ENCODE results near the gene KCNK5. TPM values are rescaled to one million over a fixed set of nuclear protein-coding genes. Genes with fewer than 3 reads are reported as not detected.
A peak's percentile ranks its signal among the peaks of the same experiment; 100 is the strongest.

KCNK5 gene
- polyA plus RNA-seq, 2 of the 4 experiments (the other 2 are of a cell fraction) = 1.5 to 2.3 TPM

DNA sequence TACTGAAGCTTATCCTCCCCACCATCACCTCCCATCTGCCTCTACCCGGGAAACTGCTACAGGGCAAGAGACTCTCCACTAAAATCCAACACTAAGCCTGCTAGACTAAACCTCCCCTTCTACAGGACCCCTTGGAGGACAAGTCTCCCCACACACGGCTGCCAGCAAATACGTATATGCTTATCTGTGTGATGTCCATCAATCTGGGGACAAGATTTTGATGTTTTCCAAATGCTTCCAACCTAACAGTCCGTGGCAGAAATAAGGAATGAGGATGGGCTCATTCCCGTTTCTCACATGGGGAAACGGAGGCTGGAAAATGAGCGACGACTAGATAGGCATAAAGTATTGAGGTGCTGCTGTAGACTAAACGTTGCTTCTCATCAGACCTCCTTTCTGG, 1.8 kb downstream of the KCNK5 start (continued):
- TF ChIP-seq, protein P1, sequence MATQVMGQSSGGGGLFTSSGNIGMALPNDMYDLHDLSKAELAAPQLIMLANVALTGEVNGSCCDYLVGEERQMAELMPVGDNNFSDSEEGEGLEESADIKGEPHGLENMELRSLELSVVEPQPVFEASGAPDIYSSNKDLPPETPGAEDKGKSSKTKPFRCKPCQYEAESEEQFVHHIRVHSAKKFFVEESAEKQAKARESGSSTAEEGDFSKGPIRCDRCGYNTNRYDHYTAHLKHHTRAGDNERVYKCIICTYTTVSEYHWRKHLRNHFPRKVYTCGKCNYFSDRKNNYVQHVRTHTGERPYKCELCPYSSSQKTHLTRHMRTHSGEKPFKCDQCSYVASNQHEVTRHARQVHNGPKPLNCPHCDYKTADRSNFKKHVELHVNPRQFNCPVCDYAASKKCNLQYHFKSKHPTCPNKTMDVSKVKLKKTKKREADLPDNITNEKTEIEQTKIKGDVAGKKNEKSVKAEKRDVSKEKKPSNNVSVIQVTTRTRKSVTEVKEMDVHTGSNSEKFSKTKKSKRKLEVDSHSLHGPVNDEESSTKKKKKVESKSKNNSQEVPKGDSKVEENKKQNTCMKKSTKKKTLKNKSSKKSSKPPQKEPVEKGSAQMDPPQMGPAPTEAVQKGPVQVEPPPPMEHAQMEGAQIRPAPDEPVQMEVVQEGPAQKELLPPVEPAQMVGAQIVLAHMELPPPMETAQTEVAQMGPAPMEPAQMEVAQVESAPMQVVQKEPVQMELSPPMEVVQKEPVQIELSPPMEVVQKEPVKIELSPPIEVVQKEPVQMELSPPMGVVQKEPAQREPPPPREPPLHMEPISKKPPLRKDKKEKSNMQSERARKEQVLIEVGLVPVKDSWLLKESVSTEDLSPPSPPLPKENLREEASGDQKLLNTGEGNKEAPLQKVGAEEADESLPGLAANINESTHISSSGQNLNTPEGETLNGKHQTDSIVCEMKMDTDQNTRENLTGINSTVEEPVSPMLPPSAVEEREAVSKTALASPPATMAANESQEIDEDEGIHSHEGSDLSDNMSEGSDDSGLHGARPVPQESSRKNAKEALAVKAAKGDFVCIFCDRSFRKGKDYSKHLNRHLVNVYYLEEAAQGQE (IDR thresholded peaks at IDR 0.05) = no peak

DNA sequence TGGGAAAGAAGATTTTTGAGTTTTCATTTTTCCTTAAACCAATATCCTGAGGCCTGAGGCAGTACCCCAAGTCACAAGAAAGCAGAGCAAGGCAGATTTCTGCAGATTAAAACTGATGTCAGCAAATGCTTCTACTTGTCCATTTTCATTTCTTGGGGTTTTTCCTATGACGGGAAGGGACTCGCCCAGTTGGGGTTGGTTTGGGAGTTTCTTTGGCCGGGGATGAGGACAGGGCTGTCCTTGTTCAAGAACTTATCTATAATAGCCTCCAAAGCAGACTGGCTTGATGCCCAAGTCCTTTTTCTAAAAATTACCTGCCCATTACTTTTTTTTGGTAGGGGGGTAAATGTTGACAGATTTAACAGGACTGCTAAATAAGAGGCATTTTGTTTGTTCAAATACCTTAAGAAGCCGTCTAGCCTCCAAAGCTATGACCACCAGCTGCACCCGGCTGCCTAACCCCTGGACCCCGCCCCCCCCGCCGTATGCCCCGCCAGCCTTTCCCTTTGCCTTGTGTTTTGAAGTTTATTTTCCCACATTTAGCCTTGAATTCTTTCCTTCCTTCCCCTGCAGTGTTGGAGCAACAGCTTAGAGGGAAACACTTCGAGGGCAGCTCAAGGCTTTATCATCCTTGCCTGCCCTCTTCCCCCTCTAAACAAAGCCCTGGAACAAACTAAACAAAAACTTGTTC, 2.5 kb downstream of the KCNK5 start:
- no peak for ATAC-seq

DNA sequence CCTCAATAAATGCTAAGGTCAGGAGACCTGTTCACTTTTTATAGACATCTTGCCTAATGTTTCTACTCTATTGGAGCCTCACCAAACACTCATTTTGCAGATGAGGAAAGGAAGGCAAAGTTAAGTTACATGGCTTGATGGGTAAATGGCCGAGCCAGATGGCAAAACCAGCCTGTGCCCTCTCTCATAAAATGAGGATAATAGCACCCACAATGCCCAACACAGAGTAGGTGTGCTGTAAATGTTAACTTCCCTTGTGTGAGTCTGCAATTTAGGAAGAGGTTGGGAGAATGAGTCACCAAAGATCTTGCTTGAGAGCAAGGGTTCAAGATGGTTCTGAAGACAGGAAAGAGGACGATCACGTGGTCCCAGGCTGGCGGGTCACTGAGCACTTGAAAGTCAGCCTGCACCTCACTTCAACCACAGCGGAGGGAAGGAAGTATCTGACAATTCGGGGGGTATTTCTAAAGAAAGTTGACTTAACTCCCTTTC, 3.3 kb downstream of the KCNK5 start:
- no peaks in the 10 kb centered on the region for H3K9me3 ChIP-seq
- ChIA-PET POLR2A (no interaction called here), CTCF (interaction anchor here (1.0 kb wide), 1 partner anchor 8 kb away, joined by 3 read pairs; no protein-coding TSS in a partner anchor)
- TF ChIP-seq CBX8 (IDR thresholded peaks at IDR 0.05) (no peak), HOXB13 (CRISPR knock-in tag; IDR thresholded peaks at IDR 0.05; ENCODE audit: low read depth) (no peak), EHF (CRISPR knock-in tag; IDR thresholded peaks at IDR 0.05) (no peak), TFCP2L1 (CRISPR knock-in tag; IDR thresholded peaks at IDR 0.05) (no peak), CEBPB (IDR thresholded peaks at IDR 0.05) (no peak), HDAC2 (IDR thresholded peaks at IDR 0.05) (no peak), ESRRA (IDR thresholded peaks at IDR 0.05; ENCODE audit: borderline replicate concordance, low read length) (no peak), NR3C1 (IDR thresholded peaks at IDR 0.05) (no peak), BHLHE40 (IDR thresholded peaks at IDR 0.05; ENCODE audit: low read depth, low read length) (no peak), HOXB5 (CRISPR knock-in tag; IDR thresholded peaks at IDR 0.05) (no peak), SREBF2 (IDR thresholded peaks at IDR 0.05) (no peak)
- TF ChIP-seq, protein P2, sequence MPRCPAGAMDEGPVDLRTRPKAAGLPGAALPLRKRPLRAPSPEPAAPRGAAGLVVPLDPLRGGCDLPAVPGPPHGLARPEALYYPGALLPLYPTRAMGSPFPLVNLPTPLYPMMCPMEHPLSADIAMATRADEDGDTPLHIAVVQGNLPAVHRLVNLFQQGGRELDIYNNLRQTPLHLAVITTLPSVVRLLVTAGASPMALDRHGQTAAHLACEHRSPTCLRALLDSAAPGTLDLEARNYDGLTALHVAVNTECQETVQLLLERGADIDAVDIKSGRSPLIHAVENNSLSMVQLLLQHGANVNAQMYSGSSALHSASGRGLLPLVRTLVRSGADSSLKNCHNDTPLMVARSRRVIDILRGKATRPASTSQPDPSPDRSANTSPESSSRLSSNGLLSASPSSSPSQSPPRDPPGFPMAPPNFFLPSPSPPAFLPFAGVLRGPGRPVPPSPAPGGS (IDR thresholded peaks at IDR 0.05) = no peak
- TF ChIP-seq, protein P3, sequence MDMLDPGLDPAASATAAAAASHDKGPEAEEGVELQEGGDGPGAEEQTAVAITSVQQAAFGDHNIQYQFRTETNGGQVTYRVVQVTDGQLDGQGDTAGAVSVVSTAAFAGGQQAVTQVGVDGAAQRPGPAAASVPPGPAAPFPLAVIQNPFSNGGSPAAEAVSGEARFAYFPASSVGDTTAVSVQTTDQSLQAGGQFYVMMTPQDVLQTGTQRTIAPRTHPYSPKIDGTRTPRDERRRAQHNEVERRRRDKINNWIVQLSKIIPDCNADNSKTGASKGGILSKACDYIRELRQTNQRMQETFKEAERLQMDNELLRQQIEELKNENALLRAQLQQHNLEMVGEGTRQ (IDR thresholded peaks at IDR 0.05) = no peak
- peaks cover 28% of the 10 kb centered on the region; the same call in 2 of the 3 replicates for H3K4me1 ChIP-seq
- no peak overlapping the region for H3K27ac ChIP-seq
- ATAC-seq (no peak), DNase-seq (ENCODE audit: low read depth in 1 of 2, low spot score in 1 of 2) (no peak), FAIRE-seq (no peak)
- H3K4me2 ChIP-seq = no peak overlapping the region
- H3K4me3 ChIP-seq = no peak overlapping the region
- 75% methylated on average over 6 of the region's 6 CpGs for WGBS (ENCODE audit: missing lambda C conversion rate)

More for the DNA sequence above, 2.5 kb downstream of the KCNK5 start:
- ChIA-PET CTCF (interaction anchor here (0.7 to 1.0 kb wide), 2 partner anchors 9 to 25 kb away, joined by 3 read pairs; no protein-coding TSS in a partner anchor), POLR2A (no interaction called here)
- DNase-seq (ENCODE audit: low read depth in 1 of 2, low spot score in 1 of 2) (no peak), FAIRE-seq (no peak)
- H3K4me2 ChIP-seq = peak overlapping the region; percentile 82; the same call in 1 of the 3 replicates
- no peaks in the 10 kb centered on the region for H3K9me3 ChIP-seq
- WGBS (ENCODE audit: missing lambda C conversion rate) = 89% methylated on average over 10 of the region's 10 CpGs
- no peak overlapping the region for H3K4me3 ChIP-seq
- H3K4me1 ChIP-seq = peaks cover 28% of the 10 kb centered on the region; the same call in 2 of the 3 replicates
- H3K27ac ChIP-seq = no peak overlapping the region
- no peak for TF ChIP-seq SREBF2 (IDR thresholded peaks at IDR 0.05)
- no peak for TF ChIP-seq RARB (CRISPR knock-in tag; IDR thresholded peaks at IDR 0.05)
- no peak for TF ChIP-seq CEBPB (IDR thresholded peaks at IDR 0.05)
- no peak for TF ChIP-seq RFX5 (IDR thresholded peaks at IDR 0.05)
- no peak for TF ChIP-seq JUN (IDR thresholded peaks at IDR 0.05)
- TF ChIP-seq, protein P4, sequence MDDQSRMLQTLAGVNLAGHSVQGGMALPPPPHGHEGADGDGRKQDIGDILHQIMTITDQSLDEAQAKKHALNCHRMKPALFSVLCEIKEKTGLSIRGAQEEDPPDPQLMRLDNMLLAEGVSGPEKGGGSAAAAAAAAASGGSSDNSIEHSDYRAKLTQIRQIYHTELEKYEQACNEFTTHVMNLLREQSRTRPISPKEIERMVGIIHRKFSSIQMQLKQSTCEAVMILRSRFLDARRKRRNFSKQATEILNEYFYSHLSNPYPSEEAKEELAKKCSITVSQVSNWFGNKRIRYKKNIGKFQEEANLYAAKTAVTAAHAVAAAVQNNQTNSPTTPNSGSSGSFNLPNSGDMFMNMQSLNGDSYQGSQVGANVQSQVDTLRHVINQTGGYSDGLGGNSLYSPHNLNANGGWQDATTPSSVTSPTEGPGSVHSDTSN (IDR thresholded peaks at IDR 0.05) = no peak
- TF ChIP-seq CBX8 (IDR thresholded peaks at IDR 0.05) = no peak
- TF ChIP-seq JUNB (IDR thresholded peaks at IDR 0.05) = no peak
